ENCODE measurements around the gene FAM131A. TPM values are rescaled to one million over a fixed set of nuclear protein-coding genes. Genes with fewer than 3 reads are reported as not detected.
"Not testable (repeated sequence)": the region's sequence is repeated elsewhere in the genome, so short reads cannot be mapped to it uniquely, and the experiment has no call there.

The FAM131A gene
- total and polyA plus RNA-seq, 2 donors (not counting 1 experiment from before 2014, with no cell fraction given): 11.7 to 13.4 TPM

GRCh38 chr3:184338511-184338945, 1.1 kb downstream of the FAM131A start:
- ChIA-PET CTCF (interaction anchor here (1.8 kb wide), 1 partner anchor 175 kb away, joined by 5 read pairs; no protein-coding TSS in a partner anchor), POLR2A (no interaction called here)
- H3K4me3 ChIP-seq (ENCODE audit: control extremely low read depth in 1 of 5, extremely low read depth in 1 of 5, insufficient read depth in 1 of 5, low read depth in 2 of 5, low read length in 4 of 5): no peak overlapping the region
- H3K4me2 ChIP-seq (replicated peaks; ENCODE audit: low read depth, low read length, poor library complexity, severe bottlenecking): peak overlapping the region; percentile 36
- Mint-ChIP-seq H3K4me3 (peak overlapping the region; percentile 39), H3K4me1 (peaks cover 30% of the 10 kb centered on the region), H3K9me3 (ENCODE audit: insufficient read depth) (no peaks in the 10 kb centered on the region), H3K27ac (no peak overlapping the region), H3K27me3 (no peaks in the 10 kb centered on the region)
- H2AFZ ChIP-seq (ENCODE audit: insufficient read depth, low read depth, low read length, poor library complexity, severe bottlenecking): no peak overlapping the region
- WGBS (ENCODE audit: insufficient coverage): 60% methylated on average over 37 of the region's 37 CpGs
- peak; percentile 54 for DNase-seq
- no peaks in the 10 kb centered on the region for H4K20me1 ChIP-seq (ENCODE audit: control insufficient read depth, insufficient read depth, low read length, poor library complexity, severe bottlenecking)
- TF ChIP-seq CTCF (IDR thresholded peaks at IDR 0.05) (no peak), EZH2 (IDR thresholded peaks at IDR 0.05; ENCODE audit: borderline replicate concordance, insufficient read depth, low read depth, low read length, poor library complexity, severe bottlenecking) (no peak)
- intact Hi-C loops (cut with micrococcal nuclease): no loop called here
- no peaks in the 10 kb centered on the region for H3K9me3 ChIP-seq (ENCODE audit: control extremely low read depth in 1 of 3, control insufficient read depth in 2 of 3, insufficient read depth in 1 of 3, low read length in 2 of 3)
- H3K9ac ChIP-seq (ENCODE audit: low read length): no peak overlapping the region
- H3K36me3 ChIP-seq (replicated peaks in 1 of 2; ENCODE audit: control extremely low read depth in 1 of 2, control insufficient read depth in 1 of 2, extremely low read depth in 1 of 2, insufficient read depth in 2 of 2, low read length in 1 of 2): peaks cover 0 to 15% of the 10 kb centered on the region in 2 experiments
- H3K79me2 ChIP-seq (ENCODE audit: control insufficient read depth, insufficient read depth, low read length): peaks cover 19% of the 10 kb centered on the region
- H3K4me1 ChIP-seq (ENCODE audit: control insufficient read depth in 2 of 2, insufficient read depth in 2 of 2, low read length in 2 of 2): peaks cover 14 to 25% of the 10 kb centered on the region in 2 donors
- peaks cover 0 to 3% (median 0%) of the 10 kb centered on the region in 4 experiments for H3K27me3 ChIP-seq (replicated peaks in 1 of 4; ENCODE audit: control extremely low read depth in 1 of 4, control insufficient read depth in 3 of 4, insufficient read depth in 4 of 4, low read length in 3 of 4)
- no peak for ATAC-seq (ENCODE audit: low read depth)
- no peak overlapping the region for H3K27ac ChIP-seq (ENCODE audit: low read length in 2 of 2)

- no peaks in the 10 kb centered on the region for H3K9me3 ChIP-seq (ENCODE audit: control extremely low read depth in 1 of 3, control insufficient read depth in 2 of 3, insufficient read depth in 1 of 3, low read length in 2 of 3)
- Mint-ChIP-seq H3K9me3 (ENCODE audit: insufficient read depth) (no peaks in the 10 kb centered on the region), H3K4me1 (peaks cover 29% of the 10 kb centered on the region), H3K4me3 (peak overlapping the region; percentile 39), H3K27ac (no peak overlapping the region), H3K27me3 (no peaks in the 10 kb centered on the region)
- peaks cover 0 to 11% of the 10 kb centered on the region in 2 experiments for H3K36me3 ChIP-seq (replicated peaks in 1 of 2; ENCODE audit: control extremely low read depth in 1 of 2, control insufficient read depth in 1 of 2, extremely low read depth in 1 of 2, insufficient read depth in 2 of 2, low read length in 1 of 2)
- TF ChIP-seq CTCF (IDR thresholded peaks at IDR 0.05) (no peak), EZH2 (IDR thresholded peaks at IDR 0.05; ENCODE audit: borderline replicate concordance, insufficient read depth, low read depth, low read length, poor library complexity, severe bottlenecking) (no peak)
- POLR2A ChIA-PET: no interaction called here
- no peak overlapping the region for H3K4me3 ChIP-seq (ENCODE audit: control extremely low read depth in 1 of 5, extremely low read depth in 1 of 5, insufficient read depth in 1 of 5, low read depth in 2 of 5, low read length in 4 of 5)
- peak overlapping the region; percentile 36 for H3K4me2 ChIP-seq (replicated peaks; ENCODE audit: low read depth, low read length, poor library complexity, severe bottlenecking)
- WGBS (ENCODE audit: insufficient coverage): 91% methylated on average over 8 of the region's 8 CpGs
- H4K20me1 ChIP-seq (ENCODE audit: control insufficient read depth, insufficient read depth, low read length, poor library complexity, severe bottlenecking): no peaks in the 10 kb centered on the region
- ATAC-seq (ENCODE audit: low read depth) (no peak), DNase-seq (no peak)
- H3K79me2 ChIP-seq (ENCODE audit: control insufficient read depth, insufficient read depth, low read length): peaks cover 19% of the 10 kb centered on the region
- H2AFZ ChIP-seq (ENCODE audit: insufficient read depth, low read depth, low read length, poor library complexity, severe bottlenecking): no peak overlapping the region
- intact Hi-C loops (cut with micrococcal nuclease): no loop called here
- H3K27me3 ChIP-seq (replicated peaks in 1 of 4; ENCODE audit: control extremely low read depth in 1 of 4, control insufficient read depth in 3 of 4, insufficient read depth in 4 of 4, low read length in 3 of 4): peaks cover 0 to 3% (median 0%) of the 10 kb centered on the region in 4 experiments
- H3K9ac ChIP-seq (ENCODE audit: low read length): no peak overlapping the region
- peaks cover 14 to 25% of the 10 kb centered on the region in 2 donors for H3K4me1 ChIP-seq (ENCODE audit: control insufficient read depth in 2 of 2, insufficient read depth in 2 of 2, low read length in 2 of 2)
- H3K27ac ChIP-seq (ENCODE audit: low read length in 2 of 2): no peak overlapping the region
- CTCF ChIA-PET: no interaction called here
These were observed 1.6 kb downstream of the FAM131A start for GRCh38 chr3:184339001-184339400.

GRCh38 chr3:184339451-184340135, 2.2 kb downstream of the FAM131A start:
- H3K9me3 ChIP-seq (ENCODE audit: control extremely low read depth in 1 of 3, control insufficient read depth in 2 of 3, insufficient read depth in 1 of 3, low read length in 2 of 3); ATAC-seq (ENCODE audit: low read depth); H2AFZ ChIP-seq (ENCODE audit: insufficient read depth, low read depth, low read length, poor library complexity, severe bottlenecking); H4K20me1 ChIP-seq (ENCODE audit: control insufficient read depth, insufficient read depth, low read length, poor library complexity, severe bottlenecking); H3K4me3 Mint-ChIP-seq; intact Hi-C loops (cut with micrococcal nuclease); H3K9me3 Mint-ChIP-seq (ENCODE audit: insufficient read depth); POLR2A ChIA-PET; H3K4me3 ChIP-seq (ENCODE audit: control extremely low read depth in 1 of 5, extremely low read depth in 1 of 5, insufficient read depth in 1 of 5, low read depth in 2 of 5, low read length in 4 of 5); DNase-seq; H3K27ac Mint-ChIP-seq; H3K27me3 ChIP-seq (replicated peaks in 1 of 4; ENCODE audit: control extremely low read depth in 1 of 4, control insufficient read depth in 3 of 4, insufficient read depth in 4 of 4, low read length in 3 of 4); H3K9ac ChIP-seq (ENCODE audit: low read length); H3K27me3 Mint-ChIP-seq; H3K27ac ChIP-seq (ENCODE audit: low read length in 2 of 2); H3K4me2 ChIP-seq (replicated peaks; ENCODE audit: low read depth, low read length, poor library complexity, severe bottlenecking); CTCF ChIA-PET: not testable (repeated sequence)
- H3K4me1 ChIP-seq (ENCODE audit: control insufficient read depth in 2 of 2, insufficient read depth in 2 of 2, low read length in 2 of 2): peaks cover 14 to 25% of the 10 kb centered on the region in 2 donors
- over 99% methylated on average over 16 of the region's 19 CpGs for WGBS (ENCODE audit: insufficient coverage)
- H3K36me3 ChIP-seq (replicated peaks in 1 of 2; ENCODE audit: control extremely low read depth in 1 of 2, control insufficient read depth in 1 of 2, extremely low read depth in 1 of 2, insufficient read depth in 2 of 2, low read length in 1 of 2): peaks cover 0 to 12% of the 10 kb centered on the region in 2 experiments
- peaks cover 27% of the 10 kb centered on the region for H3K4me1 Mint-ChIP-seq
- H3K79me2 ChIP-seq (ENCODE audit: control insufficient read depth, insufficient read depth, low read length): peaks cover 19% of the 10 kb centered on the region
